Left lung (tissue), 10 donors: ENCODE results near the gene PLOD2. TPM values are rescaled to one million over a fixed set of nuclear protein-coding genes. Genes with fewer than 3 reads are reported as not detected.

Experiments used
- ATAC-seq: fragments of 200-7000 bp; cut with Tn5 transposase; one replicate; pipeline ENCODE4 v1.9.1; 2020; ENCODE audit warnings: moderate library complexity
- DNase-seq, 4 donors: peaks; one replicate each; pipeline ENCODE4 v3.0.0-alpha.2; 2013 to 2020
- H3K27ac ChIP-seq, 2 donors: fragments of 200-600 bp; sonication (generic) in 1 of 2; one replicate each; pipeline versions ENCODE4 v1.5.0 to v1.8.0; 2020 to 2021
- H3K27me3 ChIP-seq, 2 donors: fragments of 200-600 bp; sonication (generic) in 1 of 2; one replicate each; pipeline versions ENCODE4 v1.5.0 to v1.8.0; 2020 to 2021
- H3K36me3 ChIP-seq, 2 donors: fragments of 200-600 bp; sonication (generic) in 1 of 2; one replicate each; pipeline versions ENCODE4 v1.5.0 to v1.8.0; 2020 to 2021
- H3K4me1 ChIP-seq, 2 donors: fragments of 200-600 bp; one replicate each; pipeline ENCODE4 v1.8.0; 2021
- H3K4me3 ChIP-seq, 2 donors: fragments of 200-600 bp; sonication (generic) in 1 of 2; one replicate each; pipeline versions ENCODE4 v1.5.0 to v1.8.0; 2020 to 2021; ENCODE audit warnings: mild to moderate bottlenecking in 1 of 2
- H3K9me3 ChIP-seq, 2 donors: fragments of 200-600 bp; sonication (generic) in 1 of 2; one replicate each; pipeline versions ENCODE4 v1.5.0 to v1.8.0; 2020 to 2021
- CTCF ChIP-seq, 2 donors: fragments of 200-600 bp; sonication (generic) in 1 of 2; IDR thresholded peaks; one replicate each; pipeline versions ENCODE4 v1.5.0 to v1.8.0; 2021; ENCODE audit warnings: antibody characterized with exemption in 2 of 2
- intact Hi-C, 2 donors: fragments of 100-400 bp; cut with DNase I; formaldehyde crosslinking; loops; one replicate each; pipeline versions ENCODE4 v1.11.2 to v1.14.2; 2022
- polyA plus RNA-seq, 6 donors: library from polyadenylated mRNA; unstranded; fragments of 120-200 nt; gene quantifications; one replicate each; pipeline ENCODE4 v1.2.1, GENCODE V29; 2013; ENCODE audit not compliant: insufficient read length in 6 of 6
- total RNA-seq, 2 donors: library from RNA; stranded (reverse); fragmentation: NEBNext Ultra II Directional; extraction: Animal tissue kit (Norgen Biotek cat#: 25700); gene quantifications; one replicate each; pipeline ENCODE4 v1.2.1, GENCODE V29; 2021
- donor health status: DM: no; HTN: yes; CAD: no.
- donor health status: DM: no; HTN: no; CAD: no.

The PLOD2 gene
- total and polyA plus RNA-seq, 8 donors, result 41.9 to 98.6 (median 69.1) TPM

GRCh38 chr3:146085678-146086077 lies 75.3 kb downstream of the PLOD2 start:
- H3K4me3 ChIP-seq, result no peak overlapping the region
- no peaks in the 10 kb centered on the region for H3K9me3 ChIP-seq
- H3K27ac ChIP-seq, result no peak overlapping the region
- DNase-seq (no peak), ATAC-seq (no peak)
- H3K36me3 ChIP-seq, result no peaks in the 10 kb centered on the region
- TF ChIP-seq CTCF (IDR thresholded peaks at IDR 0.05), result no peak
- no peaks in the 10 kb centered on the region for H3K27me3 ChIP-seq
- intact Hi-C loops, result no loop called here
- no peaks in the 10 kb centered on the region for H3K4me1 ChIP-seq

- DNase-seq, result no peak
- Histone ChIP-seq H3K4me3 (no peak overlapping the region), H3K9me3 (no peaks in the 10 kb centered on the region), H3K27me3 (no peaks in the 10 kb centered on the region), H3K36me3 (no peaks in the 10 kb centered on the region), H3K27ac (no peak overlapping the region), H3K4me1 (no peaks in the 10 kb centered on the region)
- no peak for TF ChIP-seq CTCF (IDR thresholded peaks at IDR 0.05)
- intact Hi-C loops, result no loop called here
- no peak for ATAC-seq
Measured at GRCh38 chr3:146080578-146080977, 80.4 kb downstream of the PLOD2 start.

GRCh38 chr3:146078031-146078430 lies 83.0 kb downstream of the PLOD2 start:
- no peak for TF ChIP-seq CTCF (IDR thresholded peaks at IDR 0.05)
- Histone ChIP-seq H3K36me3 (no peaks in the 10 kb centered on the region), H3K9me3 (no peaks in the 10 kb centered on the region), H3K4me3 (no peak overlapping the region), H3K27ac (no peak overlapping the region), H3K27me3 (no peaks in the 10 kb centered on the region), H3K4me1 (no peaks in the 10 kb centered on the region)
- no peak for ATAC-seq
- no peak for DNase-seq
- intact Hi-C loops, result no loop called here

- Histone ChIP-seq H3K4me1 (no peaks in the 10 kb centered on the region), H3K9me3 (no peaks in the 10 kb centered on the region), H3K27ac (no peak overlapping the region), H3K4me3 (no peak overlapping the region), H3K36me3 (no peaks in the 10 kb centered on the region), H3K27me3 (no peaks in the 10 kb centered on the region)
- ATAC-seq (no peak), DNase-seq (no peak)
- no peak for TF ChIP-seq CTCF (IDR thresholded peaks at IDR 0.05)
- intact Hi-C loops, result no loop called here
Measured at GRCh38 chr3:146077181-146077580, 83.8 kb downstream of the PLOD2 start.

- no peaks in the 10 kb centered on the region for H3K36me3 ChIP-seq
- intact Hi-C loops, result no loop called here
- H3K27ac ChIP-seq, result no peak overlapping the region
- DNase-seq (no peak), ATAC-seq (peak; percentile 42)
- no peaks in the 10 kb centered on the region for H3K9me3 ChIP-seq
- no peak overlapping the region for H3K4me3 ChIP-seq
- H3K27me3 ChIP-seq, result no peaks in the 10 kb centered on the region
- no peak for TF ChIP-seq CTCF (IDR thresholded peaks at IDR 0.05)
- H3K4me1 ChIP-seq, result peaks cover 0 to 5% of the 10 kb centered on the region in 2 donors
Measured at GRCh38 chr3:146072824-146073223, 88.2 kb downstream of the PLOD2 start.
